DOHH2 (cell line): ENCODE results near the gene NPAS2.

Experiments
- H3F3A ChIP-seq: fragments of 200-600 bp; sonication (generic), shearing (Covaris generic); 2 replicates; pipeline ENCODE4 v1.6.0; 2016; ENCODE audit warnings: antibody characterized with exemption, mild to moderate bottlenecking; ENCODE audit not compliant: control insufficient read depth, insufficient read depth
- H3K27ac ChIP-seq: fragments of 200-600 bp; sonication (generic); 2 replicates; pipeline ENCODE4 v1.5.1; 2014; ENCODE audit warnings: low read depth, mild to moderate bottlenecking, low read length, moderate library complexity
- H3K27me3 ChIP-seq: fragments of 200-600 bp; sonication (generic); 2 replicates; pipeline ENCODE4 v1.6.1; 2014; ENCODE audit warnings: mild to moderate bottlenecking, low read length, mixed read lengths; ENCODE audit not compliant: control insufficient read depth
- H3K36me3 ChIP-seq: fragments of 200-600 bp; sonication (generic); 2 replicates; pipeline ENCODE4 v1.6.1; 2014; ENCODE audit warnings: mild to moderate bottlenecking, low read length, moderate library complexity, mixed read lengths; ENCODE audit not compliant: control insufficient read depth
- H3K4me1 ChIP-seq: fragments of 200-600 bp; sonication (generic); 2 replicates; pipeline ENCODE4 v1.6.1; 2014; ENCODE audit warnings: mild to moderate bottlenecking, low read length, mixed read lengths; ENCODE audit not compliant: control insufficient read depth
- H3K4me2 ChIP-seq: fragments of 200-600 bp; sonication (generic); 2 replicates; pipeline ENCODE4 v1.6.0; 2014; ENCODE audit warnings: mild to moderate bottlenecking, low read length, moderate library complexity
- H3K4me3 ChIP-seq: fragments of 200-600 bp; sonication (generic); 2 replicates; pipeline ENCODE4 v1.5.1; 2014; ENCODE audit warnings: mild to moderate bottlenecking, low read length, mixed read lengths
- H3K79me2 ChIP-seq: fragments of 200-600 bp; sonication (generic); 2 replicates; pipeline ENCODE4 v1.6.1; 2014; ENCODE audit warnings: mild to moderate bottlenecking, low read length, mixed read lengths; ENCODE audit not compliant: control insufficient read depth
- H3K9me2 ChIP-seq: fragments of 200-600 bp; sonication (generic); replicated peaks from 2 replicates; pipeline ENCODE4 v1.6.1; 2014; ENCODE audit warnings: mild to moderate bottlenecking, low read length, mixed read lengths; ENCODE audit not compliant: control insufficient read depth
- H3K9me3 ChIP-seq: fragments of 200-600 bp; sonication (generic); 2 replicates; pipeline ENCODE4 v1.6.1; 2014; ENCODE audit warnings: antibody characterized with exemption, low read length, mixed read lengths; ENCODE audit not compliant: control insufficient read depth, insufficient read depth
- H4K20me1 ChIP-seq: fragments of 200-600 bp; sonication (generic); 2 replicates; pipeline ENCODE4 v1.6.0; 2014; ENCODE audit warnings: low read depth, mild to moderate bottlenecking, antibody characterized with exemption, low read length, moderate library complexity; ENCODE audit not compliant: control insufficient read depth, insufficient read depth
- CTCF ChIP-seq: fragments of 200-600 bp; sonication (generic); IDR thresholded peaks from one replicate; pipeline ENCODE4 v1.5.1; 2014; ENCODE audit warnings: antibody characterized with exemption, mild to moderate bottlenecking, low read depth, low read length; ENCODE audit not compliant: poor library complexity, severe bottlenecking
- EZH2phosphoT487 ChIP-seq: fragments of 200-600 bp; sonication (generic); IDR thresholded peaks from 2 replicates; pipeline ENCODE4 v1.6.1; 2017; ENCODE audit warnings: borderline replicate concordance, mild to moderate bottlenecking, antibody characterized with exemption, low read length, moderate library complexity, mixed read lengths

NPAS2 gene

GRCh38 chr2:100945930-100946607 is 126.1 kb downstream of the NPAS2 start:
- Histone ChIP-seq H4K20me1 (no peaks in the 10 kb centered on the region), H3K36me3 (no peaks in the 10 kb centered on the region)
- TF ChIP-seq EZH2phosphoT487, result no peak
- TF ChIP-seq CTCF, result no peak

GRCh38 chr2:100948942-100949811 is 129.2 kb downstream of the NPAS2 start:
- Histone ChIP-seq H3K4me2 (no peak overlapping the region), H3K36me3 (no peaks in the 10 kb centered on the region), H3K4me3 (no peak overlapping the region), H3K79me2 (no peaks in the 10 kb centered on the region), H4K20me1 (no peaks in the 10 kb centered on the region), H3K27me3 (0 out of 2 replicates have a peak, but pooled peaks cover 3% of the 10 kb centered on the region), H3F3A (no peaks in the 10 kb centered on the region), H3K27ac (no peak overlapping the region), H3K9me2 (no peaks in the 10 kb centered on the region), H3K4me1 (no peaks in the 10 kb centered on the region), H3K9me3 (no peaks in the 10 kb centered on the region)
- TF ChIP-seq CTCF, result no peak
- no peak for TF ChIP-seq EZH2phosphoT487

More at GRCh38 chr2:100945930-100946607, 126.1 kb downstream of the NPAS2 start:
- no peaks in the 10 kb centered on the region for H3K4me1 ChIP-seq
- H3K27ac ChIP-seq, result no peak overlapping the region
- H3F3A ChIP-seq, result no peaks in the 10 kb centered on the region
- H3K4me3 ChIP-seq, result no peak overlapping the region
- H3K4me2 ChIP-seq, result no peak overlapping the region
- H3K9me2 ChIP-seq, result no peaks in the 10 kb centered on the region
- no peaks in the 10 kb centered on the region for H3K9me3 ChIP-seq
- 0 out of 2 replicates have a peak, but pooled peaks cover 3% of the 10 kb centered on the region for H3K27me3 ChIP-seq
- no peaks in the 10 kb centered on the region for H3K79me2 ChIP-seq

GRCh38 chr2:100952512-100952911 is 132.6 kb downstream of the NPAS2 start:
- Histone ChIP-seq H4K20me1 (no peaks in the 10 kb centered on the region), H3K9me2 (no peaks in the 10 kb centered on the region), H3K4me2 (no peak overlapping the region), H3K9me3 (no peaks in the 10 kb centered on the region), H3K36me3 (no peaks in the 10 kb centered on the region), H3K27me3 (0 out of 2 replicates have a peak, but pooled peaks cover 3% of the 10 kb centered on the region), H3K4me3 (no peak overlapping the region), H3K4me1 (no peaks in the 10 kb centered on the region), H3K27ac (no peak overlapping the region), H3F3A (no peaks in the 10 kb centered on the region), H3K79me2 (no peaks in the 10 kb centered on the region)
- TF ChIP-seq CTCF (no peak), EZH2phosphoT487 (no peak)
